ENCODE measurements around the gene GRAMD1B.
A peak's percentile ranks its signal among the peaks of the same experiment; 100 is the strongest.

The GRAMD1B gene

GRCh38 chr11:123469089-123469488, 39.0 kb downstream of the GRAMD1B start:
- no peak for DNase-seq (ENCODE audit: low read depth)
- H3K4me3 ChIP-seq (ENCODE audit: low read length), result no peak overlapping the region
- TF ChIP-seq, protein P1, sequence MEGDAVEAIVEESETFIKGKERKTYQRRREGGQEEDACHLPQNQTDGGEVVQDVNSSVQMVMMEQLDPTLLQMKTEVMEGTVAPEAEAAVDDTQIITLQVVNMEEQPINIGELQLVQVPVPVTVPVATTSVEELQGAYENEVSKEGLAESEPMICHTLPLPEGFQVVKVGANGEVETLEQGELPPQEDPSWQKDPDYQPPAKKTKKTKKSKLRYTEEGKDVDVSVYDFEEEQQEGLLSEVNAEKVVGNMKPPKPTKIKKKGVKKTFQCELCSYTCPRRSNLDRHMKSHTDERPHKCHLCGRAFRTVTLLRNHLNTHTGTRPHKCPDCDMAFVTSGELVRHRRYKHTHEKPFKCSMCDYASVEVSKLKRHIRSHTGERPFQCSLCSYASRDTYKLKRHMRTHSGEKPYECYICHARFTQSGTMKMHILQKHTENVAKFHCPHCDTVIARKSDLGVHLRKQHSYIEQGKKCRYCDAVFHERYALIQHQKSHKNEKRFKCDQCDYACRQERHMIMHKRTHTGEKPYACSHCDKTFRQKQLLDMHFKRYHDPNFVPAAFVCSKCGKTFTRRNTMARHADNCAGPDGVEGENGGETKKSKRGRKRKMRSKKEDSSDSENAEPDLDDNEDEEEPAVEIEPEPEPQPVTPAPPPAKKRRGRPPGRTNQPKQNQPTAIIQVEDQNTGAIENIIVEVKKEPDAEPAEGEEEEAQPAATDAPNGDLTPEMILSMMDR (IDR thresholded peaks at IDR 0.05; ENCODE audit: insufficient read depth, low read depth, low read length, missing control alignments), result no peak

DNA sequence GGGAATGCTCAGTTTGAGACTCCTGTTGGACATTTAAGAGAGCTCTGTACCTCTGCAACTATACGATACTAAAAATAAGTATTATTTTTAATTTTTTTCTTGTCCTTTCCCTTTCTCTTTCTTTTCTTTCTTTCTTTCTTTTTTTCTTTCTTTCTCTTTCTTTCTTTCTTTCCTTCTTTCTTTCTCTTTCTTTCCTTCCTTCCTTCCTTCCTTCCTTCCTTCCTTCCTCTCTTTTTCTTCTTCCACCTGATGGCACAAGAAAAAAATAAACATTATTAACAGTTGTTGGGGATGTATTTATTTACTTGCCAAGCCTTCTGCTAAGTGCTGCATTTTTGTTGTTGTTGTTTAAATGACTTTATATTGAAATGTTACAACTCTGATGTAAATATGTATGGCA, 39.5 kb downstream of the GRAMD1B start:
- no peak overlapping the region for H3K4me3 ChIP-seq (ENCODE audit: low read length)
- TF ChIP-seq, protein P1 (IDR thresholded peaks at IDR 0.05; ENCODE audit: insufficient read depth, low read depth, low read length, missing control alignments), result no peak
- DNase-seq (ENCODE audit: low read depth), result no peak

GRCh38 chr11:123470842-123471241, 40.8 kb downstream of the GRAMD1B start:
- no peak overlapping the region for H3K4me3 ChIP-seq (ENCODE audit: low read length)
- no peak for DNase-seq (ENCODE audit: low read depth)
- TF ChIP-seq, protein P1 (IDR thresholded peaks at IDR 0.05; ENCODE audit: insufficient read depth, low read depth, low read length, missing control alignments), result no peak

DNA sequence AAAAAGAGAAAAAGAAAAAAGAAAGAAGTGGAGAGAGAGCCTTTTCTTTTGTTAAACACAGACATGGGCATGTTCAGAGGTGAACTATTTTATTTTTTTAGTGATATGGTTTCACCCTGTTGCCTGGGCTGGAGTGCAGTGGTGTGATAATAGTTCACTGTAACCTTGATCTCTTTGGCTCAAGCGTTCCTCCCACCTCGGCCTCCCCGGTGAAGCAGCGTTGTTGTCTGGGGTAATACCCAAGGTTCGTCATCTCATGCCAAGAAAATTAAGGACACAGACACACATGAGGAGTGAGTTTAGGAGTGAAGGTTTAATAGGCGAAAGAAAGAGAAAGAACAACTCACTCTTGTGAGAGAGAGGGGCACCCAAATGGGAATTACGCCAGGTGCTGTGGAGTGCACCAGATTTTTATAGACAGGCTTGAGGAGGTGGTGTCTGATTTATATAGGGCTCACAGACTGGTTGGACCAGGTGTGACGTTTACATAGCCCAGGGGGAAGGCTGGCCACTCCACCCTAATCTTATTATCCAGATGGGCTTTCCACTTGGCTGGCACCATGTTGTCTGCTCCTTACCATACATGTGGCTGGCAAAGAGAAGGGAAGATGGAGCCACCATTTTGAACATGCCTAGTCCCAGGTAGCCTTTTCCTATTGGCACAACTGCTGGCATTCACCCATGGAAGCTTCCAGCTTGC, 42.3 kb downstream of the GRAMD1B start:
- TF ChIP-seq, protein P1 (IDR thresholded peaks at IDR 0.05; ENCODE audit: insufficient read depth, low read depth, low read length, missing control alignments), result no peak

GRCh38 chr11:123473941-123474677, 44.0 kb downstream of the GRAMD1B start:
- TF ChIP-seq, protein P1 (IDR thresholded peaks at IDR 0.05; ENCODE audit: insufficient read depth, low read depth, low read length, missing control alignments), result no peak
- H3K4me3 ChIP-seq (ENCODE audit: low read length), result no peak overlapping the region
- peak; percentile 82 for DNase-seq (ENCODE audit: low read depth)

More for the DNA sequence above, 42.3 kb downstream of the GRAMD1B start:
- H3K4me3 ChIP-seq (ENCODE audit: low read length), result no peak overlapping the region
- DNase-seq (ENCODE audit: low read depth), result peak; percentile 62

- TF ChIP-seq, protein P1 (IDR thresholded peaks at IDR 0.05; ENCODE audit: insufficient read depth, low read depth, low read length, missing control alignments), result no peak
- DNase-seq (ENCODE audit: low read depth), result no peak
- no peak overlapping the region for H3K4me3 ChIP-seq (ENCODE audit: low read length)
Observed at GRCh38 chr11:123474994-123475393, 44.9 kb downstream of the GRAMD1B start.

Measured in epithelial cell of esophagus (primary cell).